Activated B cell treated with CpG ODN at 0.5 μM for 24 hours (primary cell): ENCODE measurements around the gene KRT17. TPM values are rescaled to one million over a fixed set of nuclear protein-coding genes. Genes with fewer than 3 reads are reported as not detected.
"Not testable (repeated sequence)": the region's sequence is repeated elsewhere in the genome, so short reads cannot be mapped to it uniquely, and the experiment has no call there.

Experiments
- ATAC-seq: fragments of 200-7000 bp; cut with Tn5 transposase; one replicate; pipeline ENCODE4 v1.10.0; 2021; ENCODE audit warnings: low read depth, mild to moderate bottlenecking, moderate library complexity
- CTCF ChIA-PET: fragments of 350-600 bp; sonication (Branson Sonifier 250); formaldehyde crosslinking; loops from one replicate; lab custom pipeline; 2021; ENCODE audit warnings: antibody characterized with exemption; lab: Charles Lee
- POLR2A ChIA-PET: fragments of 350-600 bp; sonication (Branson Sonifier 250); formaldehyde crosslinking; loops from one replicate; lab custom pipeline; 2021; ENCODE audit warnings: antibody characterized with exemption; lab: Charles Lee
- DNase-seq: peaks from one replicate; pipeline ENCODE4 v3.0.0; 2022
- H3K27ac Mint-ChIP-seq: one replicate; pipeline ENCODE4 v1.8.0; 2020; ENCODE audit warnings: mixed read lengths
- H3K27me3 Mint-ChIP-seq: one replicate; pipeline ENCODE4 v1.8.0; 2021; ENCODE audit warnings: mixed read lengths
- H3K36me3 Mint-ChIP-seq: one replicate; pipeline ENCODE4 v1.8.0; 2021; ENCODE audit warnings: low read depth, mixed read lengths
- H3K4me1 Mint-ChIP-seq: one replicate; pipeline ENCODE4 v1.8.0; 2021; ENCODE audit warnings: mixed read lengths
- H3K4me3 Mint-ChIP-seq: one replicate; pipeline ENCODE4 v1.8.0; 2020; ENCODE audit warnings: mild to moderate bottlenecking, mixed read lengths
- H3K9me3 Mint-ChIP-seq: one replicate; pipeline ENCODE4 v1.8.0; 2020; ENCODE audit warnings: mixed read lengths
- intact Hi-C: fragments of 100-400 bp; cut with micrococcal nuclease; formaldehyde crosslinking; loops from one replicate; pipeline ENCODE4 v1.15.1; 2024
- total RNA-seq: library from RNA; stranded (reverse); gene quantifications from 2 replicates; pipeline ENCODE4 v1.2.3, GENCODE V29; 2022
- TF ChIP-seq, protein P1 (sequence below): fragments of 200-600 bp; IDR thresholded peaks from one replicate; pipeline ENCODE4 v1.8.0; 2022; ENCODE audit warnings: antibody characterized with exemption, mild to moderate bottlenecking

The KRT17 gene
- total RNA-seq, 1 donor from 2014 or later: not detected

DNA sequence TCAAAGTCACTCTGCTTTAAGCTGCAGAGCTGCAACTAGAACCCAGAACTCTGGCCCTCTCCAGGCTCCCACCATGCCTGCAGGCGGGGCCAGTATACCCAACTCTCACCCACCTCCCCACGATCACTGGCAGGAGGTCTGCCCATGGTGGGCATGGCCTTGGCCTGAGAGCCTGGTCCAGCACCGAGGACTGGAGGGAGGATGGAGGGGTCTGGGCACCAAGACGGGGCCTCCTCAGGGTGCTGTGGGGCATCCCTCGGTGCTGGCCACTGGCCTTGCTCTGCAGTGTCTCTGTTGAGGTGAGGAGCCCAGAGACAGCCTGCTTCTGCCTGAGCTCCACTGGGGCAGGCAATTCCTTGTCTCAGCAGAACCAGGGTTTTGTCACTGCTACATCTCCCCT is 10.3 kb downstream of the KRT17 start:
- CTCF ChIA-PET: no interaction called here
- peaks cover 15% of the 10 kb centered on the region for H3K27me3 Mint-ChIP-seq
- intact Hi-C loops: no loop called here
- ATAC-seq (no peak), DNase-seq (no peak)
- no peaks in the 10 kb centered on the region for H3K4me1 Mint-ChIP-seq
- POLR2A ChIA-PET: no interaction called here
- TF ChIP-seq, protein P1, sequence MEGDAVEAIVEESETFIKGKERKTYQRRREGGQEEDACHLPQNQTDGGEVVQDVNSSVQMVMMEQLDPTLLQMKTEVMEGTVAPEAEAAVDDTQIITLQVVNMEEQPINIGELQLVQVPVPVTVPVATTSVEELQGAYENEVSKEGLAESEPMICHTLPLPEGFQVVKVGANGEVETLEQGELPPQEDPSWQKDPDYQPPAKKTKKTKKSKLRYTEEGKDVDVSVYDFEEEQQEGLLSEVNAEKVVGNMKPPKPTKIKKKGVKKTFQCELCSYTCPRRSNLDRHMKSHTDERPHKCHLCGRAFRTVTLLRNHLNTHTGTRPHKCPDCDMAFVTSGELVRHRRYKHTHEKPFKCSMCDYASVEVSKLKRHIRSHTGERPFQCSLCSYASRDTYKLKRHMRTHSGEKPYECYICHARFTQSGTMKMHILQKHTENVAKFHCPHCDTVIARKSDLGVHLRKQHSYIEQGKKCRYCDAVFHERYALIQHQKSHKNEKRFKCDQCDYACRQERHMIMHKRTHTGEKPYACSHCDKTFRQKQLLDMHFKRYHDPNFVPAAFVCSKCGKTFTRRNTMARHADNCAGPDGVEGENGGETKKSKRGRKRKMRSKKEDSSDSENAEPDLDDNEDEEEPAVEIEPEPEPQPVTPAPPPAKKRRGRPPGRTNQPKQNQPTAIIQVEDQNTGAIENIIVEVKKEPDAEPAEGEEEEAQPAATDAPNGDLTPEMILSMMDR: no peak
- no peaks in the 10 kb centered on the region for H3K36me3 Mint-ChIP-seq
- no peak overlapping the region for H3K4me3 Mint-ChIP-seq
- H3K9me3 Mint-ChIP-seq: no peaks in the 10 kb centered on the region
- H3K27ac Mint-ChIP-seq: no peak overlapping the region

DNA sequence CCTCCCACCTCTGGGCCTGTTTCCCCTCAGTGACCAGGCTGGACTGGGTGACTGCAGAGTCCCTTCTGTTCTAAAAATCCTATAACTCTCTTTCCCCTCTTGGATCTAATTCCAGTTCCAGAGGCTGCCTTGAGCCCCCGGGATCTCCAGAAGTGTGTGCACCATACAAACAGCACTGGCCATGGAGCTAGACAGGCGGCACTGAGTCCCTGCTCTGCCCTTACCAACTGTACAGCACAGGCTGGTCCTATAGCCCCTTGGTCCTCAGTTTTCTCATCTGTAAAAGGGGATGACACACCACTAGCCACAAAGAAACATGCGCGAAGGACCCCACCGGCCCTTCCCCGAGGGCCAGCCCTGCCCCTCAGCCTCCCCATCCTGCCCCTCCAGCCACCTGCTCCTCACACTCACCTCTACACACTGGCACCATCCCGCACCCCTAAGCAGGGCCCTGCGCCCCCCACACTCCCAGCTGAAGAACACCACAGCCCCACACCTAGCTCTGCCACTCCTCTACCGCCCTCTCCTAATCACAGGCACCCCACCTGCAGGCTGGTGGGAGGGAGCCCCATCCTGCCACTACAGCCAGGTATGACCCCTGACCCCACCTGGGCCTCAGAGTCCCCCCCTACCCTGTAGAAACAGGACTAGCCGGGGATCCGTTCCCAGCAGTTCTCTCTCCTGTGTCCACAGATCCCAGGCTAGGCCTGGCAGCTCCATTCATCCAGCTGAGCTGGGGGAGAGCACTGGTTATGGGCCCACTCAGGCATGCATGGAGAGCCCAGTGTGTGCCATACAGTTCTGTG is 10.9 kb downstream of the KRT17 start:
- Mint-ChIP-seq H3K9me3 (no peaks in the 10 kb centered on the region), H3K27me3 (peaks cover 15% of the 10 kb centered on the region), H3K36me3 (no peaks in the 10 kb centered on the region), H3K27ac (no peak overlapping the region), H3K4me3 (no peak overlapping the region), H3K4me1 (no peaks in the 10 kb centered on the region)
- TF ChIP-seq, protein P1: no peak
- DNase-seq: no peak
- no peak for ATAC-seq
- intact Hi-C loops: no loop called here
- CTCF ChIA-PET: no interaction called here
- POLR2A ChIA-PET: no interaction called here

DNA sequence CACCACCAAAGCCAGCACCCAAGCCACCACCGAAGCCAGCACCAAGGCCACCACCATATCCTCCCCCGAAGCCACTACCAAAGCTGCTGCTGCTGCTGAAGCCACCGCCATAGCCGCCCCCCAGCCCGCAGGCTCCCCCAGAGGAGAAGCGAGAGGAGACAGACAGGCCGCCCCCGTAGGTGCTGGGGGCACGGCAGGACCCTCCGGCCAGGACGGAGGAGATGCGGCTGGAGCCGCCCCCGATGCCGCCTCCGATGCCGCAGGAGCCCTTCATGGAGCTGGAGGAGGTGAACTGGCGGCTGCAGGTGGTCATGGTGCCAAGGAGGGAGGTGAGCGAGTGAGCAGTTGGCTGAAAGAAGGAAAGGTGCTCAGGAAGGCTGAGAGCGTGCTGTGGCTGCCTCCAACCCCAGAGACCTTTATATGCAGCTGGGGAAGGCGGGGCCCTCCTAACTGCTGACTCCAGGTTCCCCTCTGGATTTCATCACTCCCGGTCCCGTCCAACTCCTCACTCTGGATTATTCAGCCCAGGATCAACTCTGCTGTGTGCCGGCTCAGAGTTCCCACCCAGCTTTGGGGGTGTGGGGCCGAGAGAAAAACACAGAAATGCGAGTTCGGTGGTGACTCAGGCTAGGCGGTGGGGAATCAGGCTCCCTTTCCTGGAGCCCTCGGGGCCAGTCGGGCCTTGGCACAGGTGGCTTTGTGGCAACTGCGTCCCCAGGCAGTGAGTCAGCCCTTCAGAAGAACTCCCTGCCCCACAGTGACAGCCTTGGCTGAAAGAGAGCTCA is 11.8 kb downstream of the KRT17 start, which contains the start of gene KRT16:
Gene KRT16 (minus strand): TSS at position 392 of the 785 bp plus-strand sequence. CDS start 79 bp downstream, at position 313.
- peaks cover 16% of the 10 kb centered on the region for H3K27me3 Mint-ChIP-seq
- H3K9me3 Mint-ChIP-seq, H3K4me3 Mint-ChIP-seq, CTCF ChIA-PET, H3K36me3 Mint-ChIP-seq, POLR2A ChIA-PET, DNase-seq, H3K4me1 Mint-ChIP-seq, intact Hi-C loops, ATAC-seq, H3K27ac Mint-ChIP-seq: not testable (repeated sequence)

DNA sequence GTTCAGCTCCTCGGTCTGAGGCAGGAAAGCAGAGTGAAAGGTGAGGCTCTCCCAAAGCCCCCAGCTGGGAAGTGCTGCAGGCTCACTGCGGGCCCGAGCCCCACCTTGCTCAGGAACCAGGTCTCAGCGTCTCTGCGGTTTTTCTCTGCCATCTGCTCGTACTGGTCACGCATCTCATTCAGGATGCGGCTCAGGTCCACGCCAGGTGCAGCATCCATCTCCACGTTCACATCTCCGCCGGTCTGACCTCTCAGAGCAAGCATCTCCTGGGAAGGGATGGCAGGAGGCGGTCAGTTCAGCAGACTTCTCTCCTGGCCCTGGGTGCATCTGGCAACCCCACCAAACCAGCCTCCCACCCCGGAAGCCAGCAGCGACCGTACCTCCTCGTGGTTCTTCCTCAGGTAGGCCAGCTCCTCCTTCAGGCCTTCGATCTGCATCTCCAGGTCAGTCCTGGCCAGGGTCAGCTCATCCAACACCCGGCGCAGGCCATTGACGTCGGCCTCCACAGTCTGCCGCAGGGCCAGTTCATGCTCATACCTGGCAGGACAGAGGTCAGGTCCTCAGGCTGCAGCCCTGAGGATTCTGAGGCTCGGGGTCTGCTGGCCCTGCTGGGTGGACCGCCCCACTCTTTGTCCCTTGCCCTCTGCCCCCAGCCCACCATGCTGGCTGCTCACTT is 13.3 kb downstream of the KRT17 start:
- CTCF ChIA-PET: no interaction called here
- ATAC-seq (no peak), DNase-seq (no peak)
- TF ChIP-seq, protein P1: no peak
- Mint-ChIP-seq H3K9me3 (peaks cover 11% of the 10 kb centered on the region), H3K27ac (no peak overlapping the region), H3K4me1 (no peaks in the 10 kb centered on the region), H3K27me3 (peaks cover 19% of the 10 kb centered on the region), H3K4me3 (no peak overlapping the region), H3K36me3 (peaks cover 2% of the 10 kb centered on the region)
- POLR2A ChIA-PET: no interaction called here
- intact Hi-C loops: no loop called here

DNA sequence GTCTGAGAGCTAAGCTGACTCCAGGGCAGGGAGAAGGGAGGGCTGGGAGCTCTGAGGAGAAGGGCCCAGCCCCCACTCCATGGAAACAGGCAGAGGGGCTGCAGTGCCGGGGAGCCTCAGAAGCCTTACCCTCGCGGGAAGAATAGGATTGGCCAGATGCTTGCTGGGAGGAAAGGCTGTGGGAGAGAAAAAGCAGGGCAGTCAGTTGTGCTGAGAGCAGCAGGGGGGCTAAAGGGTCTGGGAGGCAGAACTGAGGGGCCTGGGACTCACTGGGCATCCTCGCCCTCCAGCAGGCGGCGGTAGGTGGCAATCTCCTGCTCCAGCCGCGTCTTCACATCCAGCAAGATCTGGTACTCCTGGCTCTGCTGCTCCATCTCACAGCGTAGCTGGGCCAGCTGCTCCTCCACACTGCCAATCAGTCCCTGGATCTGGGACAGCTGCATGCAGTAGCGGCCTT is 14.3 kb downstream of the KRT17 start:
- H3K4me3 Mint-ChIP-seq, intact Hi-C loops, CTCF ChIA-PET, ATAC-seq, DNase-seq, H3K4me1 Mint-ChIP-seq, H3K27ac Mint-ChIP-seq, H3K36me3 Mint-ChIP-seq, POLR2A ChIA-PET: not testable (repeated sequence)
- H3K27me3 Mint-ChIP-seq: peaks cover 20% of the 10 kb centered on the region
- peaks cover 16% of the 10 kb centered on the region for H3K9me3 Mint-ChIP-seq

DNA sequence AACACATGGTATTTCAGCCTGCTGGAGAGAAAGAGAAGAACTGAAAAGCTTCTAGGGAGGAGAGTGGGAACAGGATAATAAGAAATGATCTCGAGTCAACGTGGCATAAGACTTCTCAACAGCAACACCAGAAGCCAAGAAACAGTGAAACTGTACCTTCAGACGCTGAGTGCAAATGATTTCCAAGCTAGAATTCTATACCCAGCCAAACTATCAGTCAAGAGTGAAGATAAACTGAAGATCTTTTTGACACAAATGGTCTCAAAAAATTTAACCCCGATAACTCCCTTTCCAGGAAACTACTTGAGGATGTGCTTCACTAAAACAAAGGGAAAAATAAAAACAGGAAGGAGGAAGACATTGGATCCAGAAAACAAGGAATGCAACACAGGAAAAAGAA is 17.4 kb downstream of the KRT17 start:
- H3K36me3 Mint-ChIP-seq, H3K4me3 Mint-ChIP-seq, H3K4me1 Mint-ChIP-seq, CTCF ChIA-PET, intact Hi-C loops, DNase-seq, ATAC-seq, H3K27ac Mint-ChIP-seq, POLR2A ChIA-PET: not testable (repeated sequence)
- Mint-ChIP-seq H3K9me3 (peaks cover 16% of the 10 kb centered on the region), H3K27me3 (peaks cover 32% of the 10 kb centered on the region)
